Neural cell (in vitro differentiated cells): ENCODE measurements around the gene RDH16.

Source experiments
- CTCF ChIP-seq: fragments of 450-650 bp; IDR thresholded peaks from 2 replicates; pipeline ENCODE4 v1.5.1; 2014; ENCODE audit warnings: antibody characterized with exemption, mild to moderate bottlenecking, moderate library complexity; ENCODE audit not compliant: poor library complexity, severe bottlenecking
- EP300 ChIP-seq: fragments of 450-650 bp; conservative IDR thresholded peaks from 2 replicates; pipeline ENCODE4 v1.6.1; 2014; ENCODE audit warnings: antibody characterized with exemption, mild to moderate bottlenecking, moderate library complexity; ENCODE audit not compliant: poor library complexity, severe bottlenecking
- EZH2 ChIP-seq: fragments of 200-600, 300-800 bp; shearing (Covaris generic), sonication (generic); IDR thresholded peaks from 2 replicates; pipeline ENCODE4 v1.6.1; 2014; ENCODE audit warnings: antibody characterized with exemption, low read length, borderline replicate concordance, mild to moderate bottlenecking; ENCODE audit not compliant: insufficient read depth, poor library complexity, severe bottlenecking

- TF ChIP-seq CTCF (no peak), EZH2 (no peak), EP300 (no peak)
Observed at GRCh38 chr12:56987011-56987410, 29.6 kb upstream of the RDH16 start.
